Stimulated activated CD8-positive, alpha-beta memory T cell treated with anti-CD3 and anti-CD28 coated beads, Interleukin-15, amount 100 ng/mL, for 1 hour (primary cell): ENCODE measurements around the gene UBE2M.
"Not testable (repeated sequence)": the region's sequence is repeated elsewhere in the genome, so short reads cannot be mapped to it uniquely, and the experiment has no call there.

Experiments
- DNase-seq: peaks from one replicate; pipeline ENCODE4 v3.0.0-alpha.2; 2020; ENCODE audit warnings: low read depth

UBE2M gene

GRCh38 chr19:58555369-58555885, 3.0 kb downstream of the UBE2M start:
- no peak for DNase-seq

GRCh38 chr19:58554494-58555368, 3.7 kb downstream of the UBE2M start, which contains the start of gene CHMP2A:
Gene CHMP2A, minus strand, starts transcription at chr19:58555105. Its CDS starts 893 bp downstream, at chr19:58554212.
- peak; percentile 98 for DNase-seq

- no peak for DNase-seq
Observed at GRCh38 chr19:58553799-58554493, 4.5 kb downstream of the UBE2M start.

GRCh38 chr19:58552655-58553054, 5.8 kb downstream of the UBE2M start:
- no peak for DNase-seq

GRCh38 chr19:58551577-58552471, 6.6 kb downstream of the UBE2M start:
- no peak for DNase-seq

GRCh38 chr19:58551123-58551497, 7.3 kb downstream of the UBE2M start:
- DNase-seq: no peak

GRCh38 chr19:58550362-58551122, 7.9 kb downstream of the UBE2M start:
- DNase-seq: no peak

GRCh38 chr19:58549664-58550361, 8.6 kb downstream of the UBE2M start:
- DNase-seq: no peak

- DNase-seq: no peak
Observed at GRCh38 chr19:58548859-58549663, 9.3 kb downstream of the UBE2M start.

- DNase-seq: no peak
Observed at GRCh38 chr19:58547323-58548312, 10.8 kb downstream of the UBE2M start.

- no peak for DNase-seq
Observed at GRCh38 chr19:58546019-58546530, 12.3 kb downstream of the UBE2M start.

GRCh38 chr19:58545286-58546018, 13.0 kb downstream of the UBE2M start:
- no peak for DNase-seq

- peak; percentile 39 for DNase-seq
Observed at GRCh38 chr19:58544591-58545285, 13.7 kb downstream of the UBE2M start.

GRCh38 chr19:58543826-58544590, 14.4 kb downstream of the UBE2M start, which contains the start of gene TRIM28:
Gene TRIM28, plus strand, starts transcription at chr19:58544064. Its CDS starts 694 bp downstream, at chr19:58544758.
- DNase-seq: peak; percentile 100

GRCh38 chr19:58542641-58543372, 15.6 kb downstream of the UBE2M start:
- DNase-seq: not testable (repeated sequence)
